Measurements from ENCODE around the gene TMEM151A.

GRCh38 chr11:66264383-66264782, 27.3 kb upstream of the TMEM151A start:
- TF ChIP-seq CTCF (IDR thresholded peaks at IDR 0.05) (no peak), EP300 (IDR thresholded peaks at IDR 0.05) (no peak)
